Stimulated activated CD8-positive, alpha-beta memory T cell treated with anti-CD3 and anti-CD28 coated beads, Interleukin-4, amount 100 ng/mL, for 4 hours (primary cell): ENCODE data around the gene SH3PXD2A.

Experiments
- DNase-seq, 2 donors: peaks; one replicate each; pipeline ENCODE4 v3.0.0-alpha.2; 2020; ENCODE audit warnings: low read depth in 2 of 2, low spot score in 1 of 2

The SH3PXD2A gene

GRCh38 chr10:103711351-103711994 is 143.9 kb downstream of the SH3PXD2A start:
- no peak for DNase-seq

- DNase-seq = no peak
These were observed 144.9 kb downstream of the SH3PXD2A start for GRCh38 chr10:103710490-103710889.

GRCh38 chr10:103709341-103709920 is 145.9 kb downstream of the SH3PXD2A start:
- no peak for DNase-seq

DNA sequence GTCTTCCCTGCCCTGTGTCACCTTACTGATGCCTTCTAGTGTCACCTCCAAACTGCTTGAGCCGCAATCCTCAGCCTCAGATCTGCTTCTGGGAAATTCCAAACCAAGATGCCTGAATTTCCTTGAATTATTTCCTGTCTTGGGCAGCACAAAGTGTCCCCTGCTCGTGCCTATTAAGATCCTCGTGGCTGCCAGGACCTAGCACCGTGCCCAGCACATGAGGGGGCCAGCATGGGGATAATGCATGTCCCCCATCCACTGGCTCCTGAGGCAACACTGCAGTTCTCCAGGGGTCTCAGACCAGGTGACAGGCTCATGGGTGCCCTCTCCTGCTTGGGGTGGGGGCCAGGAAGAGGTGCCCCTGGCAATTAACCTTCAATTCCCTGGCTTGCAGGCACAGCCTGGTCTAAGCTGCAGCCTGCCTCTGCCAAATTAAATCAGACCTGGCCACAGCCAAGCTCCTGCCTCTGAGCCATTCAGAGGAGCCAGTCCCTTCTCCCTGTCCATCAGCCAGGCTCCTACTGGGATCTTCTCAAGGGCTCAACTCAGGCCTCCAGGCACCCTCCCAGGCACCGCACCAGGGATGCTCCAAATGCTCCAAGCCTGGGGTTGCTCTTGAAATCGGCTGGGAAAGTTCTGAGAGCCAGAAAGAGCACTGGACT is 146.6 kb downstream of the SH3PXD2A start:
- DNase-seq = no peak

DNA sequence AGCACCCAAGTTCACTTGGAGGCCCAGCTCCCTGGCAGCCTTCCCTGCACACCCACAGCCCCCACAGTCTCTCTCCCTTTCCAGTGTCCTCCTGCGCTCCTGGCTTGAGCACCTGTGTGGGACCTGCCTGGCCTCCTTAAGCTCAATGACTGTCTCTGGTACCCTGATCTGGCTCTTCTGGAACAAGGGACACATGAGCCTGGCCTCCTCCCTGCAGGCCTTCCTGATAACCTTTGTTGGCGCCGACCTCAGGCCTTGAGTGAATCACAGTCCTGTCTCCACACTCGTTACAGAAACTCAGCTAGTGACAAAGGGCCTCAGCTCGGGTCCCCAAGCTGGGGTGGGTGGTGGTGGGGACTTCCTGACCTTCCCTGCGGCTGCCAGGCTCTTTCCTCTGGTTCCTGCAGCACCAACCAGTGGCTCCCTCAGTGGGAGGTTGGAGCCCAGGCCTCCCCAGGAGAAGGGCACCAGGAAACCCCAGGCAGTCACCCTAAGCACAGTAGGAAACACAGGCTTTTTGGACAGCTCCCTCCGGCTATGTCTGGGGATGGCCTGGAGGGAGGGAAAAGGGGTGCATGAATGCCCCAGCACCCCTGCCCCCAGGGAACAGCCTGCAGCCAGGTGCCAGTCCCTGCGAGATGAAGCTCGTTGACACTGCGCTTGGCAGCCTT is 147.3 kb downstream of the SH3PXD2A start:
- no peak for DNase-seq

GRCh38 chr10:103706762-103707161 is 148.6 kb downstream of the SH3PXD2A start:
- no peak for DNase-seq

- no peak for DNase-seq
These were observed 149.3 kb downstream of the SH3PXD2A start for GRCh38 chr10:103706047-103706446.

DNA sequence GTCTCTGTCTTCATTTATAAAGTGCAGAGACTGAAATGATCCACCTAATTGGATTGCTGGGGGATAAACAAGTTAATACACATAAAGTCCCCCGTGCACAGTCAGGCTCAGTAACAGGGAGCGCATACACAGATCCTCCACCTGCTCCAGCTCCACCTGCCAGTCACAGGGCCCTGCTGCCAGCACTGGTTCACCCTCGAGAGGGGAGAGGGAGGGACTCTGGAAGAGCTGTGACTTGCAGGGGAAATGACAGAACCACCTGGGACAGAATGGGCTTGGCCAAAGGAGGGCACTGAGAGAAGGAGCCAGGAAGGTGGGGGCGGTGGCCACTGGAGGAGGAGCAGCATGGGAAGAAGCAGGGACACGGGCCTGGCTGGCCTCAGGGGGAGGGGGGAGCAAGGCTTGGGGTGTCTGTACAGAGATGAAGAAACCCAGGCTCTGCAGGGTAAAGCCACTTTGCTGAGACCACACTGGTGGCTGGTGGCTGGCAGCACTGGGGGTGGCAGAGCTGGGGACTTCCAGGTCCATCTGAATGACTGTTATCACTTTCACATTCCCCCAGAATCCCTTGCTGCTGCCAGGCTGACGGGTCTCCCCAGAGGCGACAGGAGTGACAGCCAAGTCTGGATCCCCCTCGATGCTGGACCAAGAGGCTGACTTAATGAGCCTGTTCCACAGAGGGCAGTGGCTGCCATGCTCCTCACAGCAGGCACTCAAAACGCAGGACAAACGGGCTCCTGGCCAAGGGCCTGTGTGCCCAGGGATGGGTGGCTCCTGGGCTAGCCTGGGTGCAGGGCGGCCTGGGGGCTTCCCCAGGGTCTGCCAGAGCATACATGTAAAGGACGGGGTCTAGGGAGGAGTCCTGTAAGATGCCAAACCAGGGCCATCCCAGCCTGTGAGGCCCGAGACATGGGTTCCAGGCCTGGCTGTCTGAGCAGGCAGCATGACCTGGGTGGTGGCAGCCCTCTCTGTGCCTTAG is 151.1 kb downstream of the SH3PXD2A start:
- no peak for DNase-seq

- no peak for DNase-seq
These were observed 153.8 kb downstream of the SH3PXD2A start for GRCh38 chr10:103701380-103702222.

DNA sequence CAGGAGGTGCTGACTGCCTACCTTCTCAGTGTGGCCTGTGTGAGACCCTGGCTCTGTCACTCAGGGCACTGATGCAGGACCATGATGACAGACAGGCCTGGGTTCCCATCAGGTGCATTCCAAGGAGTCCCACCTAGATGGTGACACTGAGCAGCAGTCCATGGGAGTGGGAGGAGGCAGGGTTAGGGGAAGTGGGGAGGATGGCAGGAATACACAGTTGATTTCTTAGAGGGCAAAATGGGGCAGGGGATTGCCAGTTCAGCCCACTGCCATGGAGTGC is 155.0 kb downstream of the SH3PXD2A start:
- no peak for DNase-seq

GRCh38 chr10:103699611-103700435 is 155.6 kb downstream of the SH3PXD2A start:
- DNase-seq = no peak

- DNase-seq = no peak
These were observed 157.1 kb downstream of the SH3PXD2A start for GRCh38 chr10:103698266-103698665.

- DNase-seq = no peak
These were observed 157.6 kb downstream of the SH3PXD2A start for GRCh38 chr10:103697787-103698186.

DNA sequence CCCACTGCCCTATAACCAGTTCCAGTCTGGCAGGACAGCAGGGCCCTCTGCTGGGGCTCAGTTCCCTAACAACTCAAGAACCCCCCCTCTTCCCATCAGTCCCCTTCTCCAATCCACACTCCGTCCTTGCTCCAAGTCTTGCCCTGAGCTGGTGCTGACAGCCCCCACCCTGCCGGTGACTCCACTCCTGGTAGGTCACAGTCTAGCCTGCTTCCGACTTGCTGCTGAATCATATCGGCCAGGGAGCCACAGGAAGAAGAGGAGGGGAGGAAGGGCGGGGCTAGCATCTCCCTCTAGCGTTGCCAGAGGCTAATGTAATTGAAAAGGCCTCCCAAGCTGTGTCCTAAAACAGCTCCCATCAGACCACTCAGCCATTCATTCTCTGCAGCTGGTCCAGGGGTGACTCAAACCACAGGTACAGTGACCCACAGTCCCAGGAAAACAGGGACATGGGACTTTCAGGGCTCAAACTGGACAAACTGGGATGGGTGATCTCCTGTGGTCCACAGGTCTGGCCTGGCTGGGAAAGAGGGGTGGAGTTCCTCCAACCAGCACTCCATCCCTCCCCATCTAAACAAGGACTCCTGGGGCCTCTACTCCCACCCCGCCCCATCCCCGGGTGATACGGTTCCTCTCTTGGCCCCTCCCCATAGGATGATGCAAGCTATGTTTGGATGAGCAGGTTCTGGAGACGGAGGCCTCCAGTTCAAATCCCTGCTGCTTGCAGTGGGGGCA is 158.8 kb downstream of the SH3PXD2A start:
- peak; percentile 36 to 43 for DNase-seq

DNA sequence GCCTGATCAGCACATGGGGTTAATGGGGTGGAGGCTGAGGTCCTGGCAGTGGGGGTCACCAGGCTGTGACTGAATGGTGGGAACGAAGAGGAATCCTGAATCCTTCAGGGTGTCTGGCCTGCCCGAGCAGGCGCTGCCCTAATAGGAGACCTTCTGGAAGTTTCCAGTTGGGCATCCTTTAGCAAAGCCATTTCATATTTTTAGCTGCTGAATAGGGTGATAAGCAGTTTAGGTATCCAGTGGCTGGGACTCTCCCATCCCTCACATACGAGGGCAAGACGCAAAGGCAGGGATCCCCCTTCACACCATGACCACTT is 159.3 kb downstream of the SH3PXD2A start:
- no peak for DNase-seq

GRCh38 chr10:103695584-103696005 is 159.8 kb downstream of the SH3PXD2A start:
- DNase-seq = no peak

DNA sequence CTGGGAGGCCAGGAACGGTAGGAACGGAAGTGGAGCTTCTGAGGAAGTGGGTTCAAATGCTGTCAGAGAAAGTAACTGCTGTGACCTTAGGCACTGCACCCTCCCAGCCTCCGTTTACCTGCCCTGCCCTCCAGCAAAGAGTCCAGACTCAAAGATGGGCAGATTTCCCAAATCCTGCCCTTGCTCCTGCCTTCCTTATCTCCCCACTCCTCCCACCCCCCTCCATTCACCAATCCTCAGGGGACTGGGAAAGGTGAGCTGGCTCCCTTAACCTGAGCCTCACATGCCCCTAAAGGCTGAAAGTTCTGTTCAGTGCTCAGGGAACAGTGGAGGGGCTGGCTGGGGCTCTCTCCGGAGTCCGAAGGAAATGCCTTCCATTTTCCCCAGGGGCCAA is 161.6 kb downstream of the SH3PXD2A start:
- DNase-seq = no peak

- DNase-seq = no peak
These were observed 162.2 kb downstream of the SH3PXD2A start for GRCh38 chr10:103692952-103693811.
